Upper lobe of left lung (tissue), 4 donors: Measurements from ENCODE around the gene PPP5C.

ENCODE experiments used
- CTCF ChIP-seq, 6 experiments: fragments of 450-650 bp in 4 of 6; fragments of 200-600 bp in 2 of 6; sonication (generic) in 2 of 6; IDR thresholded peaks; one replicate each; pipeline ENCODE4 v1.5.1; 2016 to 2019; ENCODE audit warnings: antibody characterized with exemption in 6 of 6
- POLR2A ChIP-seq, 4 donors: fragments of 450-650 bp; IDR thresholded peaks; one replicate each; pipeline ENCODE4 v1.5.1; 2016 to 2017; ENCODE audit warnings: antibody characterized with exemption in 4 of 4, mild to moderate bottlenecking in 2 of 4

DNA sequence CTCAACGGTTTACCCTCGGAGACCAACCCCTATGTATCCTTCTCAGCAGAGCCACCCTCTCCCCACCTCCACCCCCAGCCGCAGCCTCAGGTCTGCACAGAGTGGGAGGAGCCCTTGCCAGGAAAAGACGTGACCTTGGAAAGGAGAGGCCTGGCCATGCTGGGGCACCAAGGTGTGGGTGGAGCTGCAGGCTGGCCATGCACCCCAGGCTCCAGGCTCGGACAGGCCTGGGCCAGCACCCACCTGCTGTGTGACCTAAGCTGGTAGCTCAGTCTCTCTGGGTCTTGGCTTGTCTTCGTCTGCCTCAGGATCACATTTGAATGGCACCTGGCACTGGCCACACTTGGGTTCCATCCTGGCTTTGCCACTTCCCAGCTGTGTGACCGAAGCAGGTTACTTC, 37.0 kb downstream of the PPP5C start:
- no peak for TF ChIP-seq CTCF (IDR thresholded peaks at IDR 0.05)
- TF ChIP-seq POLR2A (IDR thresholded peaks at IDR 0.05), result no peak
